Keratinocyte (primary cell): Measurements from ENCODE around the gene TENT5A.

Source experiments
- CTCF ChIP-seq, 3 experiments: IDR thresholded peaks in 1 of 3; conservative IDR thresholded peaks in 1 of 3; optimal IDR thresholded peaks in 1 of 3; 2 replicates in 2 of 3; 3 replicates in 1 of 3; pipeline versions ENCODE3 to v1.5.1; 2011; ENCODE audit warnings: low read length in 3 of 3, mild to moderate bottlenecking in 3 of 3, moderate library complexity in 2 of 3, control low read depth in 1 of 3, inconsistent platforms in 1 of 3; ENCODE audit not compliant: insufficient read depth in 2 of 3; ENCODE audit errors: extremely low read depth in 1 of 3
- EZH2 ChIP-seq: IDR thresholded peaks from one replicate; pipeline ENCODE4 v1.6.1; 2012; ENCODE audit warnings: inconsistent platforms, mild to moderate bottlenecking, low read length, moderate library complexity

- TF ChIP-seq CTCF (optimal IDR thresholded peaks at IDR 0.05 in 1 of 3, IDR thresholded peaks at IDR 0.05 in 1 of 3, conservative IDR thresholded peaks at IDR 0.05 in 1 of 3; ENCODE audit: extremely low read depth in 1 of 3, insufficient read depth in 2 of 3, low read length in 3 of 3) (no peak), EZH2 (no peak)
Measured at GRCh38 chr6:81713205-81713604, 39.3 kb downstream of the TENT5A start.
